ENCODE results near the gene ANKRD13D.

ANKRD13D gene

DNA sequence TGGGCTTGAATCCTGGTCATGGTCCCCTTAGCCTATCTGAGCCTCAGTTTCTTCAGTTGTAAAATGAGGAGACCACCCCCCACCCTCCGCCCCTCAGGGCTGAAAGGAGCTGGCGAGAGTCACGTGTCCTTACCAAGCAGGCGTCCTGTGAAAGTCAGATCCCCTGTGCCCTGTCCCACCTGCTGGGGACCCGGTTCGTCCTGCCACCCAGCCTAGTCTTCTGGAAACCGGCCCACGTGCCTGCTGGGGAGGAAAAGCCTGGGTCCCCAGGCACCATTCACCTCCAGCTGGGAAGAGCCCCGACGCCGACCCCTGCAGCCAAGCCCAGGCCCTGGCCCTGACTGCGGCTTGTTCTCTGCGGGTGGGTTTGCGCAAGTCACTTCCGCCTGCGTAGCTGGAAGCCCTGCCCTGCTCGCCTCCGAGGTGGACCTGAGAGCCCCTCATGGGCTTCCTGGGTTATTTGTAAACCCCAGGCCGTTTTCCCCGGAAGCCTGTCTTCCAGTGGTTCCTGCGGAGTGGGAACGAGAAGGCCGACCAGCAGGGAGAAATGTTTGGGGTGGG lies 13.5 kb downstream of the ANKRD13D start:
- no peak for DNase-seq (ENCODE audit: extremely low read depth in 1 of 2, low read depth in 1 of 2)

DNA sequence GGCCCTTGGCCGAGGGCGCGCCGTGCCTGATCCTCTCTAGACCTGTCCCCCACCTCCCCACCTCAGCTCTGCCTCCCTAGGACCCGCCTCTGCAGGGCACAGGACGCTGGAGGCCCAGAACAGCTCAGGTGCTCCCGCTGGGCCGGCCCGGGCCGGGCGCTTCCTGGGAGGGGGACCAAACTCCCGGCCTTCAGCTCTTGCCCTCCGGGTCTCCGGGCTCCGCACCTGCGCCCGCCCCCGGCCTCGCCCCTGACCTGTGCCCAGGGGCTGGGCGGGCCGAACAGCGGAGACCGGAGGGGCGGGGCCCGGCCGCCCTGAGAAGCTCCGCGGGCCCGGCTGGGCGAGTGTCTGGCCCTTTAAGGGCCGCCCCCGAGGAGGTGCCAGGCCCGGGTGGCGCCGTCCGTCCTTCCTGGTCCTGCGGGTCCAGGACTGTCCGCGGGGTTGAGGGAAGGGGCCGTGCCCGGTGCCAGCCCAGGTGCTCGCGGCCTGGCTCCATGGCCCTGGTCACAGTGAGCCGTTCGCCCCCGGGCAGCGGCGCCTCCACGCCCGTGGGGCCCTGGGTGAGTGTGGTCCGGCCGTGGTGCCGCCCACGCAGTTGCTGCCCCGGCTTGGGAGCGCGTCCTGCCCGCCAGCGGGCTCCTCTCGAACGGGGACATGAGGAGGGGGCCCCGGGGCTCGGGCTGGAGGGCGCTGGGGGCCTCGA lies 14.2 kb downstream of the ANKRD13D start, which contains the start of gene SSH3:
SSH3 (plus strand) TSS at position 399 of the 703 bp plus-strand sequence; CDS start at position 495, 96 bp downstream.
- DNase-seq (ENCODE audit: extremely low read depth in 1 of 2, low read depth in 1 of 2), result no peak

DNA sequence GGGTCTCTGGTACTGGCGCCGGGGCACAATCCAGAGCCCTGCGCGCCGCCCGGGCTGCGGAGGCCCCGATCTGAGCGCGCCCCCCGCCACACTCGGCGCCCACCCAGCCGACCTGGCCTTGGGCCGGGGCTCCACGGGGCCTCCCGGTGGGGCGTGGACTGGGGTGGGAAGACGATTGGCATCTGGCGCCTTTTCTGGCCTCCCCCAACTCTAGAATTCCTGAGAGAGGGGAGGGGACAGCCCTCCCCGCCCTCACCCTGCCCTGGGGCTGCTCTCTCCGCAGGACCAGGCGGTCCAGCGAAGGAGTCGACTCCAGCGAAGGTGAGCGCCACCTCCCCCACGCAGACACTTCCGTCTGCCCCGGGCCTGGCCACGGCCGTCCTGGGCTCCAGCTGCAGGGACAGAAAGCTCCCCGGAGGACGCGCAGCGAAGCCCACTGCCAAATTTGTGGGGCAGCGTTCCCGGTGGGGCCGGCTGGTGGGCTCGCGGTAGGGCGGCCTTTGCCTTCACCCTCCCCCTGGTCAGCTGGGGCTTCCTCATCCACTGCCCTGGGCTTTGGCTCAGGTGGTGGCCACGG lies 14.8 kb downstream of the ANKRD13D start:
- DNase-seq (ENCODE audit: extremely low read depth in 1 of 2, low read depth in 1 of 2), result no peak

DNA sequence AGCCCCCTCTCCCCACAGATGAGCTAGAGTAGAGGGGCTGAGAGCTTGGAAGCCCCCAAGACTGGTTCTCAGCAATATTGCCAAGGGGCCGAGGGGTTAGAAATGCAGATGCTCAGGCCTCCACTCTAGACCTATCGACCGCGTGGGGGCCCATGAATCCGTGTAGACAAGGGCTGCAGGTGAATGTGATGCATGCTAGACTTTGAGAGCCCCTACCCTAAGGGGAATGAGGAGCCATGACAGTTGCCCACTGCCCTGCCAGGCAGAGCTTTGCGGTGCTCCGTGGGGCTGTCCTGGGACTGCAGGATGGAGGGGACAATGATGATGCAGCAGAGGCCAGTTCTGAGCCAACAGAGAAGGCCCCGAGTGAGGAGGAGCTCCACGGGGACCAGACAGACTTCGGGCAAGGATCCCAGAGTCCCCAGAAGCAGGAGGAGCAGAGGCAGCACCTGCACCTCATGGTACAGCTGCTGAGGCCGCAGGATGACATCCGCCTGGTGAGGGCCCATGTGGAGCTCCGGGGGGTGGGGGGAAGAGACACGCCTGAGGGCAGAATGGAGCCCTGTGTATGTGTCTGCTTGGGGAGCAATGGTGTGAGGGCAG lies 15.5 kb downstream of the ANKRD13D start:
- no peak for DNase-seq (ENCODE audit: extremely low read depth in 1 of 2, low read depth in 1 of 2)

DNA sequence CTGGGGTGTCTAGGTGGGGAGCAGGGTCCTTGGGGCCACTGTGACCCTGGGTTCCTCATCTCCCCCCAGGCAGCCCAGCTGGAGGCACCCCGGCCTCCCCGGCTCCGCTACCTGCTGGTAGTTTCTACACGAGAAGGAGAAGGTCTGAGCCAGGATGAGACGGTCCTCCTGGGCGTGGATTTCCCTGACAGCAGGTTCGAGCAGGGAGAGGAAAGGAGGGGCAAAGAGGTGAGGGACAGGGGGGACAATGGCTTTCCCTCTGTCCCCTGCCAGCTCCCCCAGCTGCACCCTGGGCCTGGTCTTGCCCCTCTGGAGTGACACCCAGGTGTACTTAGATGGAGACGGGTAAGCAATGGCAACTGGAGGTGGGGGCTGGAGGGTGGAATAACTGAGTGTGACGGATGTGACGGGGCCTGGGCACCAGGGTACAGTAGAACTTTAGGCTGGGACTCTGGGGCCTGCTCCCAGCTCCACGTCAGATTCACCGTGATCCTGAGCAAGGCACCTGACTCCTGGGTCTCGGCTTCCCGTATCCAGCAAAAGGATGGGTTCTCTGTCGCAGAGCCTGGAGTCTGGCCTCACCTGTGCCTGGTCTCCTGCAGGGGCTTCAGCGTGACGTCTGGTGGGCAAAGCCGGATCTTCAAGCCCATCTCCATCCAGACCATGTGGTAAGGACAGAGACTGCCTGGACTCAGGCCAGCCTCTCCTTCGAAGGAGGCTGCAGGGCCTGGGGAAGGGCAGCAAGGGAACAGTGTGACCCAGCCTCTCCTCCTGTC lies 17.9 kb downstream of the ANKRD13D start:
- no peak for DNase-seq (ENCODE audit: extremely low read depth in 1 of 2, low read depth in 1 of 2)

DNA sequence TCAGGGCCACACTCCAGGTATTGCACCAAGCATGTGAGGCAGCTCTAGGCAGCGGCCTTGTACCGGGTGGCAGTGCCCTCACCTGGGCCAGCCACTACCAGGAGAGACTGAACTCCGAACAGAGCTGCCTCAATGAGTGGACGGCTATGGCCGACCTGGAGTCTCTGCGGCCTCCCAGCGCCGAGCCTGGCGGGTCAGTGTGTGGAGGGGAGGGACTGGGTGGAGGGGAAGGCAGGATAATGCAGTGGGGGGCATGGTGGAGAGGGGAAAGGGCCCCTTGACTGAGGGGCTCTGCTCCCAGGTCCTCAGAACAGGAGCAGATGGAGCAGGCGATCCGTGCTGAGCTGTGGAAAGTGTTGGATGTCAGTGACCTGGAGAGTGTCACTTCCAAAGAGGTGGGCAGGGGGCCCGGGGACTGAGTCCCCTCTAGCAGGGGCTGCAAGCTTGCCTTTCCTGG lies 18.5 kb downstream of the ANKRD13D start:
- no peak for DNase-seq (ENCODE audit: extremely low read depth in 1 of 2, low read depth in 1 of 2)

DNA sequence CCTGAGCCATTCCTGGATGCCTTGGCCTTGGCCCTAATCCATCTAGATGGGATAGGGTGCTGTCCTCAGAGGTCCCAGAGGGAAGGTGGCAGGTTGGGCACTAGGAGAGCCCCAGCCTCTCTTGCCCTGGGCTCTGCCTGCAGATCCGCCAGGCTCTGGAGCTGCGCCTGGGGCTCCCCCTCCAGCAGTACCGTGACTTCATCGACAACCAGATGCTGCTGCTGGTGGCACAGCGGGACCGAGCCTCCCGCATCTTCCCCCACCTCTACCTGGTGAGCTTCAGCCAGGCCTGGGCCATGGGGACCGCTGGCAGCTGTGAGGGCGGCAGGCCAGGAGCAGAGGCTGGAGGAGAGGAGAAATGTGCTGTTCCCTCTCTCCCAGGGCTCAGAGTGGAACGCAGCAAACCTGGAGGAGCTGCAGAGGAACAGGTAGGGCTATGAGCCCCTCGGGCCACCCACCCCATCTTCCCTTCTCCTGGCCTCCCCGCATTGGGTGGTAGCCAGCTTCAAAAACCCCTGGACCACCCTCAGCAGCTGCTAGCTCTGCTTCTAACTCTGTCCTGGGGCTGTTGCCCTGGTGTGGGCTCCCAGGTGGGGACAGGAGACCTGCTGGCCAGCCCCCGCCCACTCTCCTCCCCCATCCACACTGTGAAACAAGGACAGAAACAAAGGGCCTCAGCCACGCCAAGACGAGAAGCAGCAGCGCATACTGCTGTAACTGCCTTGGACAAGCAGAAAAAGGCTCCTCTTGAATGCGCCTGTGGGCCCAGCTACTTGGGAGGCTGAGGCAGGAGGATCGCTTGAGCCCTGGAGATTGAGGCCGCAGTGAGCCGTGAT lies 19.1 kb downstream of the ANKRD13D start:
- DNase-seq (ENCODE audit: extremely low read depth in 1 of 2, low read depth in 1 of 2), result no peak

DNA sequence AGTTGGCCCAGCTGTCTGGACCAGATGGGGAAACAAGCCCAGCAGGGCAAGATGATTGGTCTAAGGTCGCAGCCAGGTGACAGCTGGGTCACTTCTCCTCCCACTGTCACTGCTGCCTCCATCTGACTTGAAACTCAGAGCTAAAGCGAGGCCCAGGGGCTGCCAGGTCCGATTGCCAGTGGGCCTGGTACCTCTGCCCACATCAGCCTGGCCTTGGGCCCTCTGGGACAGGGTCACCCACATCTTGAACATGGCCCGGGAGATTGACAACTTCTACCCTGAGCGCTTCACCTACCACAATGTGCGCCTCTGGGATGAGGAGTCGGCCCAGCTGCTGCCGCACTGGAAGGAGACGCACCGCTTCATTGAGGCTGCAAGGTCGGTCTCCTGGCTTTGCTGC lies 20.1 kb downstream of the ANKRD13D start:
- DNase-seq (ENCODE audit: extremely low read depth in 1 of 2, low read depth in 1 of 2), result no peak

DNA sequence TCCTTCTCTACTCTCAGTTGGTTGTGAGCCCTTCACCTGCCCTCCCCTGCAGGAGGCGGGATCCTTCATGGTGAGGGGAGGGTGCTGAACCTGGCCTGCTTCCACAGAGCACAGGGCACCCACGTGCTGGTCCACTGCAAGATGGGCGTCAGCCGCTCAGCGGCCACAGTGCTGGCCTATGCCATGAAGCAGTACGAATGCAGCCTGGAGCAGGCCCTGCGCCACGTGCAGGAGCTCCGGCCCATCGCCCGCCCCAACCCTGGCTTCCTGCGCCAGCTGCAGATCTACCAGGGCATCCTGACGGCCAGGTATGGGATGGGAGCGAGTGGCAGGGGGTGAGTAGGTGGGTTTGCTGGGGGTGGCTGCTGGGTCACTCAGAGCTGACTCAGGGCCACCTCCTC lies 20.6 kb downstream of the ANKRD13D start:
- DNase-seq (ENCODE audit: extremely low read depth in 1 of 2, low read depth in 1 of 2), result no peak

DNA sequence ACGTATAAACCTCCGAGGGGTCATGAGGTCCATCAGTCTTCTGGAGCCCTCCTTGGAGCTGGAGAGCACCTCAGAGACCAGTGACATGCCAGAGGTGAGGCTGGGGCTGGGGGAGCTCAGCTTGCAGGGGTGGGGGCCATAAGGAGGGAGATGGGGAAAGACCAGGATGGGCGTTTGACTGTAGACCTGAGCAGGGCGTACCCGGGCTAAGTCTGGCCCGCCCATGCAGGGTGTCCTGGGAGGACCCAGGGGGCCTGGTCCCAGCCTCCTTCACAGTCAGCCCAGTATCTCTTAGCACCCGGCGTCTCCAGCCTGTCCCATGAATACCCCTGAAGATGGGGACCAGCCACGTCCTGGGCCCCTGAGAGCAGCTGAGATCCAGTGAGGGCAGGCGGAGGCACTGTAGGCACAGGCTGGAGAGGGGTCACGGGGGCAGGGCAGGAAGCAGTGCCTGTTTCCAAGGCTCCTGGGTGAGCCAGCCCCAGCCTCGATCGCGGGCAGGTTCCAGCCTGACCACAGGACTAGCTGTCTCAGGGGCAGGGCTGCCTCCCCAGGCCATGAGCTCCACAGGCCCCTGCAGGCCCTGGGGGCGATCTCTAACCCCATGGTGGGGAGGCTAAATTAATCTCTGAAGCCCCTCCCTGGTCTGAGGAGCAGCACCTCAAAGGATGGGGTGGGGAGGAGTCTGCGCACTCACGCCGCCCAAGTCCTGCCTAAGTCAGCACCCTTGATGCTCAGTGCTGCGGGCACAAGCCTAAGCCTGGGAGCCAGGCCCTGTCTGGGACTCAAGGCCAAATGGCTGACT lies 21.3 kb downstream of the ANKRD13D start:
- no peak for DNase-seq (ENCODE audit: extremely low read depth in 1 of 2, low read depth in 1 of 2)

DNA sequence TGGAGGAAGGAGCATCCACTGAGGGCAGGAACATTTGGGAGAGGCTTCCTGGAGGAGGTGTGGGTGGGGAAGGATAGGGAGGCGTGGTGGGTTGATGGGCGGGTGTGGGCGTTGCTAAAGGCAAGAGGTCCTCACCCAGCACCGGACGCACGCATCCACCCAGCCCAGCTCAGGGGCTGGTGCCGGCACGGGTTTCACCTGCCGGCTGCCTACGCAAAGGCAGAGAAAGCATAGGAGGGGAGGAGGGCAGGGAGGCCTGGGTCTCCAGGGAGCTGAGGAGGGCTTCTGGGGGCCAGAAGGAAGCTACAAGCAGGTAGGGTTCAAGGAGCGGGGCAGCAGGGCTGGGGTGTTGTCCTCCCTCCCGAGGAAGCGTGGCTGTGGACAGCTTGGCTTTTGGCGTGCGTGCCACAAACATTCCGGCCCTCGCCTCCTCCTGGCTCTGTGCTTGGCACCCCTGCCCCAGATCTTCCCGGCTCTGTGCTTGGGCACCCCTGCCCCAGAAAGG lies 22.0 kb downstream of the ANKRD13D start:
- DNase-seq (ENCODE audit: extremely low read depth in 1 of 2, low read depth in 1 of 2), result no peak

DNA sequence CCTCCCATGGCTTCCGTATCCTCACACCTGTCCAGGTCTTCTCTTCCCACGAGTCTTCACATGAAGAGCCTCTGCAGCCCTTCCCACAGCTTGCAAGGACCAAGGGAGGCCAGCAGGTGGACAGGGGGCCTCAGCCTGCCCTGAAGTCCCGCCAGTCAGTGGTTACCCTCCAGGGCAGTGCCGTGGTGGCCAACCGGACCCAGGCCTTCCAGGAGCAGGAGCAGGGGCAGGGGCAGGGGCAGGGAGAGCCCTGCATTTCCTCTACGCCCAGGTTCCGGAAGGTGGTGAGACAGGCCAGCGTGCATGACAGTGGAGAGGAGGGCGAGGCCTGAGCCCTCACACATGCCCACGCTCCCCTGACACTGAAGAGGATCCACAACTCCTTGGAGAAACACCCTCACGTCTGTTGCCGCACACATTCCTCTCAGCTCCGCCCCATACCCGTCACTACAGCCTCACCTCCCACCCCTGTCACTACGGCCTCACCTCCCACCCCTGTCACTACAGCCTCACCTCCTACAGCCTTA lies 22.5 kb downstream of the ANKRD13D start:
- DNase-seq (ENCODE audit: extremely low read depth in 1 of 2, low read depth in 1 of 2), result no peak

DNA sequence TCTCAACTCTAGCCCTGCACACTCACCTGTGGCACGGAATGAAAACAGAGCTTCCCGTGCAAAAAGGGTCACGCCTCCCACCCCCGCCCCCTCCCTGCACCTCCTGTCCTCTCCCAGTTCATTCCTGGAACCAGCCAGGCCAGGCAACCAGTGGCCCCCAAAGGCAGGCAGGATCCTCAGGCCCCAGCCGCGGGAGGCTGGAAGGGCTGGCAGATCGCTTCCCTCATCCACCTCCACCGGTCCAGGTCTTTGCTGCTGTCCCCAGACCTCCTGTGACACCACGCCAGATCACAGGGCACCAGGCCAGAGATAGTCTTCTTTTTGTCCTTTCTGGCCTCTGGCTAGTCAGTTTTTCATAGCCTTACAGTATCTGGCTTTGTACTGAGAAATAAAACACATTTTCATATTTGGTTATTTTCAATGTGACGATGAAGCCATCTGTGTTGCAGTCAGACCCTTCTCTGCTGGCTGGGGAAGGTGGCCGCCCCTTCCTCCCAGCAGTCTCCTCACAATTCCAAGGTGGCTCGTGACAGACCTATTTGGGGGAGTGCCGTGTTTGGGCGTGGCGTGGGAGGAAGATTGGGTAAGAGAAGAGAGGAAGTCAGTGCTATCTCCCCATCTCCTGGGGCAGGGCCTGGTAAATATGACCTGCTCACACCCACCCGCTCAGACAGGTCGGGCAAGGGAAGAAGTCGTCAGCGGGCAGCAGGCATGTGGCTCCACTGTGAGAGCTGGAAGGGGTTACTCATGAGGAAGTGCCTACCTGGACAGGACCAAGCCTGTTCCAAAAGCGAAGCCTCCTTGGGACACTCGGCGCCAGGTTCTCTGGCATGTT lies 23.3 kb downstream of the ANKRD13D start:
- DNase-seq (ENCODE audit: extremely low read depth in 1 of 2, low read depth in 1 of 2), result no peak

DNA sequence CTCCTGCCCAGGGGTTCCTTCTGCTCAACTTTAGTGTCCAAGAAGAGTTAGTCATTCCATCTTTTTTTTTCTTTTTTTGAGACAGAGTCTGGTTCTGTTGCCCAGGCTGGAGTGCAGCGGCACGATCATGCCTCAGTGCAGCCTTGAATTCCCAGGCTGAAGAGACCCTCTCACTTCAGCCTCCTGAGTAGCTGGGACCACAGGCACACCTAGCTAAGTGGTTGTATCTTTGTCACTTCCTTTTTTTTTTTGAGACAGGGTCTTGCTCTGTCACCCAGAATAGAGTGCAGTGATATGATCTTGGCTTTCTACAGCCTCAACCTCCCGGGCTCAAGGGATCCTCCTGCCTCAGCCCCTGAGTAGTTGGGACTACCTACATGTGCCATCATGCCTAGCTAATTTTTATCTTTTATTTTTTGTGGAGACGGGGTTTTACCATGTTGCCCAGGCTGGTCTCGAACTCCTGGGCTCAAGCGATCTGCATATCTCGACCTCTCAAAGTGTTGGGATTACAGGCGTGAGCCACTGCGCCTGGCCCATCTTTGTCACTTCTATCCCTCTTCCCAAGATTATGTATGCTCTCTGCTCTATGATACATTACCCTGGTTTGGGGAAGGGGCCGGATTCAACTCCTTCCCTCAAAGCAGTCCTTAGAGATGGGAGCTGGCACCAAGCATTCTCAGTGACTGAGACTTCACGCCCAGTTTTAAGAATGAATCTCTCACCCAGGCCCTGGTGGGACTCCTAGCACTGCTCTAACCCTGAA lies 24.2 kb downstream of the ANKRD13D start:
- DNase-seq (ENCODE audit: extremely low read depth in 1 of 2, low read depth in 1 of 2), result no peak

DNA sequence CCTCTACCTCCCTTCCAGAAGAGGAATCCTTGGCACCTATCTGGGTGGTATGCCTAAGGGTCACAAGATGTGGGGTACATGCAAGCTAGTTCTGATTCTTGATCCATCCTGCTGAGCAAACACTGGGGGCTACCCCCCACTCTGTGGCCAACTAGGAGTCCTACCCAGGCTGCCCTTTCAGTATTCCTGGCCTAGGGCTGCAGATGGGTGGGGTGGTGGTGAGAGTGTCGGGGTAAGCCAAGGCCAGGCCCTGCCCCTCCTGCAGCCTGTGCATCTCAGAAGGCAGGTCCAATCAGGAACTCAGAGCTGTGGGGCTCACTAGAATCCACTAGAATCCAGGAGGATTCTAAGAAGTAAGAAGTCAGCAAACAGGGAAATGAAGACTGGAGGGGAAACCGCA lies 25.1 kb downstream of the ANKRD13D start:
- DNase-seq (ENCODE audit: extremely low read depth in 1 of 2, low read depth in 1 of 2), result no peak

DNA sequence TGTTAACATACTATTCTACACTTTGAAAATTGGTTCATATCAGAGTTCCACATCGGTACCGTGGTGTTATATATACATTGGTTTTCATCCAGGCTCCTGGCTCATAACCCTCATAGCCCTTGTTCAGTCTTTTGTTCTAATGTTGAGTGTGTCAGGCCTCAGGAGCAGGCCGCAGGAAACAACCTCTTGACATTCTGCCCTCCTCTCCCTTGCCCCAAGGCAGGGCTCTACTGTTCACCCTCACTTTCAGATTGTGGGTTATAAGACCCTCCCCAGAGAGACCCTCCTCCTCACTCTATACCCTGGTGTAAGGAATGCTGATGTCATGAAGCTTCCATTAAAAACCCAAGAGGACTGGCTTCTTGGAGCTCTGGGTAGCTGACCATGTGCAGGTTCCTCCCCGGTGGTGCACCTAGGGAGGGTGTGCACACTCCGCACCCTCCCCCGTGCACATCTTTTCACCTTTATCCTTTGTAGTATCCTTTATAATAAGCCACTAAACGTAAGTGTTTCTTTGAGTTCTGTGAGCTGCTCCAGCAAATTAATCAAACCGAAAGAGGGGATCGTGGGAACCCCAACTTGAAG lies 26.3 kb downstream of the ANKRD13D start:
- no peak for DNase-seq (ENCODE audit: extremely low read depth in 1 of 2, low read depth in 1 of 2)

DNA sequence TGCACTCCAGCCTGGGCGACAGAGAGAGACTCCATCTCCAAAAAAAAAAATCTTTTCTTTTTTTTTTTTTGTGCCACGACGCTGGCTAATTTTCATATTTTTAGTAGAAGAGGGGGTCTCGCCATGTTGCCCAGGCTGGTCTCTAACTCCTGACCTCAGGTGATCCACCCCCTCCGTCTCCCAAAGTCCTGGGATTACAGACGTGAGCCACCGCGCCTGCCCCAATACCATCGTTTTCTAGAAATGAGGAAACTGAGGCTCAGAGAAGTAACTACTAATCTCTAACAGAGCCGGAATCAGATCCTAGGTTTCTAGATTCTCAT lies 27.7 kb downstream of the ANKRD13D start:
- no peak for DNase-seq (ENCODE audit: extremely low read depth in 1 of 2, low read depth in 1 of 2)

Measured in activated CD8-positive, alpha-beta memory T cell treated with anti-CD3 and anti-CD28 coated beads for 1 hour (primary cell).